HG02938 (cell line): ENCODE data around the gene TEX53.

Experiments used
- ATAC-seq: cut with Tn5 transposase; IDR thresholded peaks from one replicate; pipeline ENCODE4 v1.9.1; 2021; ENCODE audit warnings: mild to moderate bottlenecking, moderate library complexity; ENCODE audit not compliant: unreplicated experiment

Gene TEX53

GRCh38 chr9:114607671-114608524, 49.7 kb downstream of the TEX53 start:
- peak; percentile 36 for ATAC-seq

DNA sequence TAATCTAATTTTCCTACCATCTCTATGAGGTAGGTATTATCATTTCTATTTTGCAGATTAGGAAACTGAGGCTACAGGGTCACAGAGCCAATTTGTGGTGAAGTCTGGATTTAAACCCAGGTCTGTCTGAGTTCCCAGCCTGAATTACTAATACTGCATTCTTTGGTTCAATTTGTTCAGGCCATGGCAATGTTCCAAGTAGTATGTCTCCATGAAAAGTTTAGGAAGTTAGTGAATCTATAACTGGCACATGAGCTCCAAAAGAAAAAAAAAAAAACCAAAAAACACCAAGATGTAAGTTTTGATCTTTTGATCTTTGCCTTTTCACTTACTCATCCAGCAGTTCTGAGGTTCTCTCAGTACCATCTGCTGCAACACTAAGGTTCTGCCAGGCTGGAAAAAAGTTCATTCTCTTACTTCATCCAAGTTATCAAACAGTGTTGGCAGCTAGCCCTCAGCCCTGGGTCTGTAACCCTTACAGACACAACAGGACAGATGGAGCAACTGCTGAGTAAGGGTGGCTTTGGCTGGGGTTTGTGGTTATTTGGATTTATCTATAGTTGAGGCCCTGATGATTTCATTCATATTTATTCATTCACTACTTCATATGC, 50.9 kb downstream of the TEX53 start:
- no peak for ATAC-seq
